HEK293 (cell line): ENCODE results near the gene SYNGR3.
A peak's percentile ranks its signal among the peaks of the same experiment; 100 is the strongest.

Experiments used
- GLI2 ChIP-seq: fragments of 450-650 bp; formaldehyde crosslinking; IDR thresholded peaks from 2 replicates; pipeline ENCODE4; 2017; ENCODE audit warnings: missing biosample characterization, missing genetic modification characterization, low read depth, borderline replicate concordance
- GLI4 ChIP-seq: fragments of 450-650 bp; formaldehyde crosslinking; IDR thresholded peaks from 2 replicates; pipeline ENCODE4 v1.5.1; 2016; ENCODE audit warnings: missing biosample characterization, missing genetic modification characterization
- KLF7 ChIP-seq: fragments of 450-650 bp; formaldehyde crosslinking; IDR thresholded peaks from 2 replicates; pipeline ENCODE4 v1.5.1; 2016; ENCODE audit warnings: missing biosample characterization, missing genetic modification characterization, borderline replicate concordance
- KLF8 ChIP-seq: fragments of 450-650 bp; formaldehyde crosslinking; IDR thresholded peaks from 2 replicates; pipeline ENCODE4 v1.5.1; 2016; ENCODE audit warnings: missing biosample characterization, missing genetic modification characterization
- PRDM1 ChIP-seq: fragments of 450-650 bp; formaldehyde crosslinking; IDR thresholded peaks from 2 replicates; pipeline ENCODE4; 2016; ENCODE audit warnings: missing biosample characterization, missing genetic modification characterization
- TCF7L2 ChIP-seq: IDR thresholded peaks from 2 replicates; pipeline ENCODE4 v1.6.1; 2011; ENCODE audit warnings: low read depth, mild to moderate bottlenecking, inconsistent platforms, low read length, moderate library complexity, borderline replicate concordance
- YY2 ChIP-seq: fragments of 450-650 bp; formaldehyde crosslinking; IDR thresholded peaks from 2 replicates; pipeline ENCODE4 v1.5.1; 2016; ENCODE audit warnings: missing biosample characterization, missing genetic modification characterization
- ZBTB20 ChIP-seq: fragments of 450-650 bp; formaldehyde crosslinking; IDR thresholded peaks from 2 replicates; pipeline ENCODE4 v1.5.1; 2016; ENCODE audit warnings: missing biosample characterization, missing genetic modification characterization
- ZBTB8A ChIP-seq: fragments of 450-650 bp; formaldehyde crosslinking; IDR thresholded peaks from 2 replicates; pipeline ENCODE4 v1.5.1; 2016; ENCODE audit warnings: missing biosample characterization, missing genetic modification characterization
- ZFP41 ChIP-seq: fragments of 450-650 bp; formaldehyde crosslinking; IDR thresholded peaks from 2 replicates; pipeline ENCODE4 v1.5.1; 2016; ENCODE audit warnings: missing biosample characterization, missing genetic modification characterization, borderline replicate concordance
- ZNF112 ChIP-seq: fragments of 450-650 bp; formaldehyde crosslinking; IDR thresholded peaks from 2 replicates; pipeline ENCODE4 v1.5.0; 2017; ENCODE audit warnings: missing biosample characterization, missing genetic modification characterization
- ZNF138 ChIP-seq: fragments of 450-650 bp; formaldehyde crosslinking; IDR thresholded peaks from 2 replicates; pipeline ENCODE4 v1.5.1; 2016; ENCODE audit warnings: missing biosample characterization, missing genetic modification characterization, borderline replicate concordance
- ZNF416 ChIP-seq: fragments of 450-650 bp; formaldehyde crosslinking; IDR thresholded peaks from 2 replicates; pipeline ENCODE4 v1.5.1; 2016; ENCODE audit warnings: missing biosample characterization, missing genetic modification characterization
- ZNF560 ChIP-seq: fragments of 450-650 bp; formaldehyde crosslinking; IDR thresholded peaks from 2 replicates; pipeline ENCODE4 v1.5.1; 2017; ENCODE audit warnings: missing biosample characterization, missing genetic modification characterization, borderline replicate concordance
- ZNF707 ChIP-seq: fragments of 450-650 bp; formaldehyde crosslinking; IDR thresholded peaks from 2 replicates; pipeline ENCODE4 v1.5.1; 2016; ENCODE audit warnings: missing biosample characterization, missing genetic modification characterization
- ZNF837 ChIP-seq: fragments of 450-650 bp; formaldehyde crosslinking; IDR thresholded peaks from 2 replicates; pipeline ENCODE4 v1.5.1; 2016; ENCODE audit warnings: missing biosample characterization, missing genetic modification characterization
- TF ChIP-seq, protein P1 (sequence below): fragments of 450-650 bp; formaldehyde crosslinking; conservative IDR thresholded peaks from 2 replicates; pipeline ENCODE4 v1.5.1; 2016; ENCODE audit warnings: low read depth, missing biosample characterization, missing genetic modification characterization
- TF ChIP-seq, protein P2 (sequence below): fragments of 450-650 bp; formaldehyde crosslinking; IDR thresholded peaks from 2 replicates; pipeline ENCODE4 v1.5.1; 2016; ENCODE audit warnings: missing biosample characterization, missing genetic modification characterization
- TF ChIP-seq, protein P3 (sequence below): fragments of 450-650 bp; formaldehyde crosslinking; IDR thresholded peaks from 2 replicates; pipeline ENCODE4 v1.5.1; 2016; ENCODE audit warnings: missing biosample characterization, missing genetic modification characterization
- TF ChIP-seq, protein P4 (sequence below): fragments of 450-650 bp; formaldehyde crosslinking; IDR thresholded peaks from 2 replicates; pipeline ENCODE4 v1.5.1; 2016; ENCODE audit warnings: missing biosample characterization, missing genetic modification characterization, low read depth
- TF ChIP-seq, protein P5 (sequence below): fragments of 450-650 bp; formaldehyde crosslinking; IDR thresholded peaks from 2 replicates; pipeline ENCODE4 v1.5.1; 2016; ENCODE audit warnings: missing biosample characterization, missing genetic modification characterization
- TF ChIP-seq, protein P6 (sequence below): fragments of 450-650 bp; IDR thresholded peaks from 2 replicates; pipeline ENCODE4 v1.5.1; 2018; ENCODE audit warnings: missing biosample characterization, missing genetic modification characterization
- TF ChIP-seq, protein P7 (sequence below): fragments of 450-650 bp; formaldehyde crosslinking; IDR thresholded peaks from 2 replicates; pipeline ENCODE4 v1.5.1; 2016; ENCODE audit warnings: missing biosample characterization, missing genetic modification characterization, borderline replicate concordance

The SYNGR3 gene

DNA sequence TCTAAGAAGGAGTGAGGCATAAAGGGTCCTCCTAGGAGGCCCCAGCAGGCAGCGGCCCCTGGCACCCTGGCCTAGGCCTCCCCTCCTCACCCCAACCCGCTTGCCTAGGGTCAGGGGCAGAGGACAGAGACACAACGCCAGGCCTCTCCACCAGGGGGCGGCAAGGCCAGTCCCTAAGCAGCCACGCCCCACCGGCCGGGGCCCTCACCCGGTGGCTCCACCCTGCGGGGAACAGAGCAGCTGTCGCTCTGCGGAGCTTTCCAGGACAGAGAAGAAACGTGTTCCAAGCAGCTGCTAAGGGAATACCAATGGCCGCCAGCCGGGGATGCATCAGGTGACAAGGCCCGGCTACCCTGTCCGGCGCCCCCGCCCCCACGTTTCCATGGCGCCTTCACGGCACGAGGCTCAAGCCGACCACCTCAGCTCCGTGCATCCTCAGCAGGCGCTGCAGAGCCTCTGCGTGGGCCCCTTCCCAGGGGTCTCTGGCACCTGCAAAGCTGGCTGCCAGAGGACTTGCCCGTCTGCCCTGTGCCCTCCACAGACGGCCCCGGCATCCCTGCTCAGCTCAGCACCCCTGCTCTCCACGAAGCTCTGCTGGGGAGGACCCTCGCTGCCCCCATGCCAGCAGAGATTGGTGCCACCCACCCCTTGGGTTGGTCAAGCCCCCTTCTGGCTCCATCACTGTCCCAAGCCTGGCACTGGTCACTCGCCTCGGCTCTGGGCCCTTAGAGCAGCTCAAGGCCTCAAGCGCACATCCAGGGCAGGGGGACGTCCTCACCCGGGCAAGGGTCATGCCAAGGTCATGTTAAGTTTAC, 14.3 kb downstream of the SYNGR3 start (continued):
- TF ChIP-seq, protein P1, sequence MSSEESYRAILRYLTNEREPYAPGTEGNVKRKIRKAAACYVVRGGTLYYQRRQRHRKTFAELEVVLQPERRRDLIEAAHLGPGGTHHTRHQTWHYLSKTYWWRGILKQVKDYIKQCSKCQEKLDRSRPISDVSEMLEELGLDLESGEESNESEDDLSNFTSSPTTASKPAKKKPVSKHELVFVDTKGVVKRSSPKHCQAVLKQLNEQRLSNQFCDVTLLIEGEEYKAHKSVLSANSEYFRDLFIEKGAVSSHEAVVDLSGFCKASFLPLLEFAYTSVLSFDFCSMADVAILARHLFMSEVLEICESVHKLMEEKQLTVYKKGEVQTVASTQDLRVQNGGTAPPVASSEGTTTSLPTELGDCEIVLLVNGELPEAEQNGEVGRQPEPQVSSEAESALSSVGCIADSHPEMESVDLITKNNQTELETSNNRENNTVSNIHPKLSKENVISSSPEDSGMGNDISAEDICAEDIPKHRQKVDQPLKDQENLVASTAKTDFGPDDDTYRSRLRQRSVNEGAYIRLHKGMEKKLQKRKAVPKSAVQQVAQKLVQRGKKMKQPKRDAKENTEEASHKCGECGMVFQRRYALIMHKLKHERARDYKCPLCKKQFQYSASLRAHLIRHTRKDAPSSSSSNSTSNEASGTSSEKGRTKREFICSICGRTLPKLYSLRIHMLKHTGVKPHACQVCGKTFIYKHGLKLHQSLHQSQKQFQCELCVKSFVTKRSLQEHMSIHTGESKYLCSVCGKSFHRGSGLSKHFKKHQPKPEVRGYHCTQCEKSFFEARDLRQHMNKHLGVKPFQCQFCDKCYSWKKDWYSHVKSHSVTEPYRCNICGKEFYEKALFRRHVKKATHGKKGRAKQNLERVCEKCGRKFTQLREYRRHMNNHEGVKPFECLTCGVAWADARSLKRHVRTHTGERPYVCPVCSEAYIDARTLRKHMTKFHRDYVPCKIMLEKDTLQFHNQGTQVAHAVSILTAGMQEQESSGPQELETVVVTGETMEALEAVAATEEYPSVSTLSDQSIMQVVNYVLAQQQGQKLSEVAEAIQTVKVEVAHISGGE (tag by site-specific recombination) = peak; percentile 33; the same call in 1 of the 2 replicates
- TF ChIP-seq ZBTB8A (tag by site-specific recombination) (peak; percentile 25; the same call in 1 of the 2 replicates), KLF8 (peak; percentile 74; the same call in 1 of the 2 replicates), GLI4 (tag by site-specific recombination) (no peak), KLF7 (tag by site-specific recombination) (peak; percentile 94), ZNF707 (tag by site-specific recombination) (no peak), ZNF837 (tag by site-specific recombination) (no peak), ZNF560 (tag by site-specific recombination) (no peak), PRDM1 (tag by site-specific recombination) (no peak), ZBTB20 (tag by site-specific recombination) (no peak), ZFP41 (tag by site-specific recombination) (no peak), YY2 (tag by site-specific recombination) (peak; percentile 54), ZNF112 (tag by site-specific recombination) (no peak), ZNF416 (tag by site-specific recombination) (no peak), TCF7L2 (no peak), ZNF138 (tag by site-specific recombination) (no peak), GLI2 (tag by site-specific recombination) (no peak)
- TF ChIP-seq, protein P2, sequence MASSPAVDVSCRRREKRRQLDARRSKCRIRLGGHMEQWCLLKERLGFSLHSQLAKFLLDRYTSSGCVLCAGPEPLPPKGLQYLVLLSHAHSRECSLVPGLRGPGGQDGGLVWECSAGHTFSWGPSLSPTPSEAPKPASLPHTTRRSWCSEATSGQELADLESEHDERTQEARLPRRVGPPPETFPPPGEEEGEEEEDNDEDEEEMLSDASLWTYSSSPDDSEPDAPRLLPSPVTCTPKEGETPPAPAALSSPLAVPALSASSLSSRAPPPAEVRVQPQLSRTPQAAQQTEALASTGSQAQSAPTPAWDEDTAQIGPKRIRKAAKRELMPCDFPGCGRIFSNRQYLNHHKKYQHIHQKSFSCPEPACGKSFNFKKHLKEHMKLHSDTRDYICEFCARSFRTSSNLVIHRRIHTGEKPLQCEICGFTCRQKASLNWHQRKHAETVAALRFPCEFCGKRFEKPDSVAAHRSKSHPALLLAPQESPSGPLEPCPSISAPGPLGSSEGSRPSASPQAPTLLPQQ (tag by site-specific recombination) = peak; percentile 83
- TF ChIP-seq, protein P3, sequence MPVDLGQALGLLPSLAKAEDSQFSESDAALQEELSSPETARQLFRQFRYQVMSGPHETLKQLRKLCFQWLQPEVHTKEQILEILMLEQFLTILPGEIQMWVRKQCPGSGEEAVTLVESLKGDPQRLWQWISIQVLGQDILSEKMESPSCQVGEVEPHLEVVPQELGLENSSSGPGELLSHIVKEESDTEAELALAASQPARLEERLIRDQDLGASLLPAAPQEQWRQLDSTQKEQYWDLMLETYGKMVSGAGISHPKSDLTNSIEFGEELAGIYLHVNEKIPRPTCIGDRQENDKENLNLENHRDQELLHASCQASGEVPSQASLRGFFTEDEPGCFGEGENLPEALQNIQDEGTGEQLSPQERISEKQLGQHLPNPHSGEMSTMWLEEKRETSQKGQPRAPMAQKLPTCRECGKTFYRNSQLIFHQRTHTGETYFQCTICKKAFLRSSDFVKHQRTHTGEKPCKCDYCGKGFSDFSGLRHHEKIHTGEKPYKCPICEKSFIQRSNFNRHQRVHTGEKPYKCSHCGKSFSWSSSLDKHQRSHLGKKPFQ (tag by site-specific recombination) = no peak
- TF ChIP-seq, protein P4, sequence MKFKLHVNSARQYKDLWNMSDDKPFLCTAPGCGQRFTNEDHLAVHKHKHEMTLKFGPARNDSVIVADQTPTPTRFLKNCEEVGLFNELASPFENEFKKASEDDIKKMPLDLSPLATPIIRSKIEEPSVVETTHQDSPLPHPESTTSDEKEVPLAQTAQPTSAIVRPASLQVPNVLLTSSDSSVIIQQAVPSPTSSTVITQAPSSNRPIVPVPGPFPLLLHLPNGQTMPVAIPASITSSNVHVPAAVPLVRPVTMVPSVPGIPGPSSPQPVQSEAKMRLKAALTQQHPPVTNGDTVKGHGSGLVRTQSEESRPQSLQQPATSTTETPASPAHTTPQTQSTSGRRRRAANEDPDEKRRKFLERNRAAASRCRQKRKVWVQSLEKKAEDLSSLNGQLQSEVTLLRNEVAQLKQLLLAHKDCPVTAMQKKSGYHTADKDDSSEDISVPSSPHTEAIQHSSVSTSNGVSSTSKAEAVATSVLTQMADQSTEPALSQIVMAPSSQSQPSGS (tag by site-specific recombination) = no peak
- TF ChIP-seq, protein P5, sequence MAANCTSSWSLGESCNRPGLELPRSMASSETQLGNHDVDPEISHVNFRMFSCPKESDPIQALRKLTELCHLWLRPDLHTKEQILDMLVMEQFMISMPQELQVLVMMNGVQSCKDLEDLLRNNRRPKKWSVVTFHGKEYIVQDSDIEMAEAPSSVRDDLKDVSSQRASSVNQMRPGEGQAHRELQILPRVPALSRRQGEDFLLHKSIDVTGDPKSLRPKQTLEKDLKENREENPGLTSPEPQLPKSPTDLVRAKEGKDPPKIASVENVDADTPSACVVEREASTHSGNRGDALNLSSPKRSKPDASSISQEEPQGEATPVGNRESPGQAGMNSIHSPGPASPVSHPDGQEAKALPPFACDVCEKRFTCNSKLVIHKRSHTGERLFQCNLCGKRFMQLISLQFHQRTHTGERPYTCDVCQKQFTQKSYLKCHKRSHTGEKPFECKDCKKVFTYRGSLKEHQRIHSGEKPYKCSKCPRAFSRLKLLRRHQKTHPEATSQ (tag by site-specific recombination) = no peak
- TF ChIP-seq, protein P6, sequence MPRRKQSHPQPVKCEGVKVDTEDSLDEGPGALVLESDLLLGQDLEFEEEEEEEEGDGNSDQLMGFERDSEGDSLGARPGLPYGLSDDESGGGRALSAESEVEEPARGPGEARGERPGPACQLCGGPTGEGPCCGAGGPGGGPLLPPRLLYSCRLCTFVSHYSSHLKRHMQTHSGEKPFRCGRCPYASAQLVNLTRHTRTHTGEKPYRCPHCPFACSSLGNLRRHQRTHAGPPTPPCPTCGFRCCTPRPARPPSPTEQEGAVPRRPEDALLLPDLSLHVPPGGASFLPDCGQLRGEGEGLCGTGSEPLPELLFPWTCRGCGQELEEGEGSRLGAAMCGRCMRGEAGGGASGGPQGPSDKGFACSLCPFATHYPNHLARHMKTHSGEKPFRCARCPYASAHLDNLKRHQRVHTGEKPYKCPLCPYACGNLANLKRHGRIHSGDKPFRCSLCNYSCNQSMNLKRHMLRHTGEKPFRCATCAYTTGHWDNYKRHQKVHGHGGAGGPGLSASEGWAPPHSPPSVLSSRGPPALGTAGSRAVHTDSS (tag by site-specific recombination) = no peak
- TF ChIP-seq, protein P7, sequence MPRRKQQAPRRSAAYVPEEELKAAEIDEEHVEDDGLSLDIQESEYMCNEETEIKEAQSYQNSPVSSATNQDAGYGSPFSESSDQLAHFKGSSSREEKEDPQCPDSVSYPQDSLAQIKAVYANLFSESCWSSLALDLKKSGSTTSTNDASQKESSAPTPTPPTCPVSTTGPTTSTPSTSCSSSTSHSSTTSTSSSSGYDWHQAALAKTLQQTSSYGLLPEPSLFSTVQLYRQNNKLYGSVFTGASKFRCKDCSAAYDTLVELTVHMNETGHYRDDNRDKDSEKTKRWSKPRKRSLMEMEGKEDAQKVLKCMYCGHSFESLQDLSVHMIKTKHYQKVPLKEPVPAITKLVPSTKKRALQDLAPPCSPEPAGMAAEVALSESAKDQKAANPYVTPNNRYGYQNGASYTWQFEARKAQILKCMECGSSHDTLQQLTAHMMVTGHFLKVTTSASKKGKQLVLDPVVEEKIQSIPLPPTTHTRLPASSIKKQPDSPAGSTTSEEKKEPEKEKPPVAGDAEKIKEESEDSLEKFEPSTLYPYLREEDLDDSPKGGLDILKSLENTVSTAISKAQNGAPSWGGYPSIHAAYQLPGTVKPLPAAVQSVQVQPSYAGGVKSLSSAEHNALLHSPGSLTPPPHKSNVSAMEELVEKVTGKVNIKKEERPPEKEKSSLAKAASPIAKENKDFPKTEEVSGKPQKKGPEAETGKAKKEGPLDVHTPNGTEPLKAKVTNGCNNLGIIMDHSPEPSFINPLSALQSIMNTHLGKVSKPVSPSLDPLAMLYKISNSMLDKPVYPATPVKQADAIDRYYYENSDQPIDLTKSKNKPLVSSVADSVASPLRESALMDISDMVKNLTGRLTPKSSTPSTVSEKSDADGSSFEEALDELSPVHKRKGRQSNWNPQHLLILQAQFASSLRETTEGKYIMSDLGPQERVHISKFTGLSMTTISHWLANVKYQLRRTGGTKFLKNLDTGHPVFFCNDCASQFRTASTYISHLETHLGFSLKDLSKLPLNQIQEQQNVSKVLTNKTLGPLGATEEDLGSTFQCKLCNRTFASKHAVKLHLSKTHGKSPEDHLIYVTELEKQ (tag by site-specific recombination) = no peak
